GM19463 (cell line): ENCODE measurements around the gene CCSER1.
"Not testable (repeated sequence)": the region's sequence is repeated elsewhere in the genome, so short reads cannot be mapped to it uniquely, and the experiment has no call there.

ENCODE experiments used
- ATAC-seq: cut with Tn5 transposase; IDR thresholded peaks from one replicate; pipeline ENCODE4 v1.9.1; 2021; ENCODE audit warnings: mild to moderate bottlenecking, moderate library complexity; ENCODE audit not compliant: unreplicated experiment

The CCSER1 gene

GRCh38 chr4:90889171-90889570 lies 762.0 kb downstream of the CCSER1 start:
- ATAC-seq: no peak

GRCh38 chr4:90903413-90903812 lies 776.2 kb downstream of the CCSER1 start:
- not testable (repeated sequence) for ATAC-seq

- ATAC-seq: no peak
These were observed 776.8 kb downstream of the CCSER1 start for GRCh38 chr4:90904021-90904420.

GRCh38 chr4:90906239-90906638 lies 779.0 kb downstream of the CCSER1 start:
- no peak for ATAC-seq

- ATAC-seq: not testable (repeated sequence)
These were observed 784.7 kb downstream of the CCSER1 start for GRCh38 chr4:90911724-90912434.

GRCh38 chr4:90922174-90922573 lies 795.0 kb downstream of the CCSER1 start:
- ATAC-seq: no peak

GRCh38 chr4:90926957-90927356 lies 799.8 kb downstream of the CCSER1 start:
- no peak for ATAC-seq

GRCh38 chr4:90943311-90943710 lies 816.1 kb downstream of the CCSER1 start:
- ATAC-seq: no peak

GRCh38 chr4:90946945-90947344 lies 819.8 kb downstream of the CCSER1 start:
- ATAC-seq: no peak

- no peak for ATAC-seq
These were observed 823.2 kb downstream of the CCSER1 start for GRCh38 chr4:90950385-90950841.

GRCh38 chr4:90951037-90951436 lies 823.8 kb downstream of the CCSER1 start:
- no peak for ATAC-seq

GRCh38 chr4:90958256-90958895 lies 831.2 kb downstream of the CCSER1 start:
- no peak for ATAC-seq

- peak; percentile 72 for ATAC-seq
These were observed 833.2 kb downstream of the CCSER1 start for GRCh38 chr4:90960433-90960832.

GRCh38 chr4:90960840-90961239 lies 833.6 kb downstream of the CCSER1 start:
- ATAC-seq: peak; percentile 38

GRCh38 chr4:90970021-90970420 lies 842.8 kb downstream of the CCSER1 start:
- no peak for ATAC-seq

- ATAC-seq: no peak
These were observed 850.5 kb downstream of the CCSER1 start for GRCh38 chr4:90977726-90978125.

GRCh38 chr4:90979556-90979955 lies 852.4 kb downstream of the CCSER1 start:
- no peak for ATAC-seq

GRCh38 chr4:90982813-90983212 lies 855.6 kb downstream of the CCSER1 start:
- no peak for ATAC-seq

- ATAC-seq: no peak
These were observed 863.1 kb downstream of the CCSER1 start for GRCh38 chr4:90990284-90990683.

- no peak for ATAC-seq
These were observed 865.0 kb downstream of the CCSER1 start for GRCh38 chr4:90992213-90992612.

GRCh38 chr4:90994851-90995574 lies 867.8 kb downstream of the CCSER1 start:
- no peak for ATAC-seq

- ATAC-seq: no peak
These were observed 868.8 kb downstream of the CCSER1 start for GRCh38 chr4:90995996-90996395.
